HG02884 (cell line): ENCODE measurements around the gene SMIM13.

Experiments used
- ATAC-seq: cut with Tn5 transposase; IDR thresholded peaks from one replicate; pipeline ENCODE4 v1.9.1; 2021; ENCODE audit warnings: mild to moderate bottlenecking, moderate library complexity; ENCODE audit not compliant: unreplicated experiment

Gene SMIM13

DNA sequence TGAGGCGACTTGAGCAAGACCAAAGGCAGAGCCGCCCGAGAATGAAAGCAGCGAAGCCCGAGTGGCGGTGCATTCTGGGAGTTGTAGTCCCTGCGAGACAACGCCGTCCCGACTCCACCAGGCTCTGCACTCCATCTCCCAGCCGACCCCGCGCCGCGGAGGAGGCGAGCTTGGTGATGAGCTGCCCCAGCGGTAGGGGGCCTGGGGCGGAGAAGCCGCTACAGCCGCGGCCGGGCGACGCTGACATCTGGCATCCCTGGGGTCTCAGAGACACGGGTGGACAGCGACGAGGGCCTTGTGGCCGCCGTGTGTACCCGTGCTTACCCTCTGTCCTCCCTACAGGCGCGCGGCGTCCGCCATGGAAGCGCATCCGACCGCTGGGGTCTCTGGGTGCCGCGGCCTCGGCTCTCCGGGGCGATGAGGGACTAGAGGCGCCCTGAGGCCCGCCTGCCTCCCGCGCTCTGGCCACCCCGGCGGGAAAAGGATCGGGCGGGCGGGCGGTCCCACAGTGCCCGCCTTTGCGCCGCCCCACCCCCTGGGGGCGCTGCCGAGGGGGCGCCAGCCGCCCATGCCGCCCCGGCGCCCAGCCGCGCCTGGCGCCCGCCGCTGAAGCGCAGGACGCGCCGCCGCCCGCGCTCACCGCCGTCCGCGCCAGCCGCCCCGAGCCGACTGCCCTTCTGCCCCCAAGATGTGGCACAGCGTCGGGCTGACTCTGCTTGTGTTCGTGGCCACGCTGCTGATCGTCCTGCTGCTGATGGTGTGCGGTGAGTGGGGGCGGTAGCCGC is at the start of gene SMIM13:
TSS of gene SMIM13 (plus strand) at position 209 of the 785 bp plus-strand sequence. CDS start at position 689, 480 bp downstream.
- ATAC-seq = peak; percentile 83

- no peak for ATAC-seq
These were observed 49.5 kb upstream of the SMIM13 start, which contains the start of gene ELOVL2 for GRCh38 chr6:11043961-11044711. ELOVL2 (minus strand) TSS chr6:11044305; CDS start chr6:11044230, 75 bp downstream.

DNA sequence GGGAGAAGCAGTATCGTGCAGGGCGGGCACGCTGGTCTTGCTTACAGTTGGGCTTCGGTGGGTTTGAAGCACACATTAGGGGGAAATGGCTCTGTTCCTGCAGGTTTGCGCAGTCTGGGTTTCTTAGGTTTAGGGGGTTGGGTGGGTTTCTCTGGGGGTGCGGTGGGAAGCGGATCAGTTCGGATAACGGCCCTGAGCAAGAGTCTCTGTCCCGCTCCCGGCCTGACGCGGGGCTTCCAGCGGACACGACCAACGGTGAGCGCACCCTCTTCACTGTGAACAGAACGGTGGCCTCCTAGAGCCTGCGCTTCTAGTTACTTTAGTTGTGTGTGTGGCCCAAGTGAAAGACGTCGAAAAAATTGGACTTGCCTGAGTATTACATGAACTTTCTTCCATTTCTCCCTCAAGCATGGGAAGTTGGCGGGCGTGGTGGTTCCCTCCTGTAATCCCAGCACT is 48.9 kb upstream of the SMIM13 start:
- no peak for ATAC-seq

- no peak for ATAC-seq
These were observed 42.9 kb upstream of the SMIM13 start for GRCh38 chr6:11050731-11051130.

GRCh38 chr6:11053307-11053706 is 40.3 kb upstream of the SMIM13 start:
- no peak for ATAC-seq

GRCh38 chr6:11054722-11055121 is 38.9 kb upstream of the SMIM13 start:
- ATAC-seq = no peak

- no peak for ATAC-seq
These were observed 38.5 kb upstream of the SMIM13 start for GRCh38 chr6:11055127-11055627.

DNA sequence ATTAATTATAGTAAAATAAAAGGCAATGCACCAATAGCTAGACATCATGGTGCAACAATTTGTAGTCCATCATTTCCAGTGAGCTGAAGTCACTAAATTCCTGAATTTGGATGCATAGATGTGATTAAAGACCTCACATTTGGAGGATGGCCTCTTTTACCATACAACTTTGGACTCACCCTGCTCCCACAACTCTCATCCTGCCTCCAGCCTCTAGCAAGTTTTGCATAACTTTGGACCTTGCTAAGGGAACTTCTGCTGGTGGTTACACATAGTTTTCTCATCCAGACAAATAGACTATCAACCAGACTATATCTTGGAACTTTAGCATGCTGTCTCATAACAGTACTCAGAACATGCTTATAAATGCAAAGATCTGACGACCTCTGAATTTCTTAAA is 36.8 kb upstream of the SMIM13 start:
- ATAC-seq = no peak

- ATAC-seq = no peak
These were observed 35.2 kb upstream of the SMIM13 start for GRCh38 chr6:11058406-11058805.

GRCh38 chr6:11062083-11062482 is 31.6 kb upstream of the SMIM13 start:
- no peak for ATAC-seq

- no peak for ATAC-seq
These were observed 30.9 kb upstream of the SMIM13 start for GRCh38 chr6:11062715-11063114.

DNA sequence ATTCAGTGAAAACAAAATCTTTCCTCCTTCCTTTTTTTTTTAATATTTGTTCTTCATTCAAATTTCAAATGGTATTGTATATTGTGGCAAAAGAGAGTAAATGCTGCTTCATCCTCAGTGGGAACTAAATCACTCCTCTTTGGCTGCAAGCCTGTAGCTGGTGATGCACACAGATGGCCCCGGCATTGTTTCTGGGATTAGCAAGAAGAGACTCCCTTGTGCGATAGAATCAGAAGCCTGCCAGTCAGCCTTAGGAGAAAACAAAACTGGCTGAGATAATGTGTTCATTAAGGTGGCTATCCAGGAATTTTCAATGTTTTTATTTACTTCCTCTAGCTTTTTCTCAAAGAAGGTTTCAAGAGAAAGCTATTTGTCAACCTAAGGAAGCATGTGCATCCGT is 28.8 kb upstream of the SMIM13 start:
- no peak for ATAC-seq

DNA sequence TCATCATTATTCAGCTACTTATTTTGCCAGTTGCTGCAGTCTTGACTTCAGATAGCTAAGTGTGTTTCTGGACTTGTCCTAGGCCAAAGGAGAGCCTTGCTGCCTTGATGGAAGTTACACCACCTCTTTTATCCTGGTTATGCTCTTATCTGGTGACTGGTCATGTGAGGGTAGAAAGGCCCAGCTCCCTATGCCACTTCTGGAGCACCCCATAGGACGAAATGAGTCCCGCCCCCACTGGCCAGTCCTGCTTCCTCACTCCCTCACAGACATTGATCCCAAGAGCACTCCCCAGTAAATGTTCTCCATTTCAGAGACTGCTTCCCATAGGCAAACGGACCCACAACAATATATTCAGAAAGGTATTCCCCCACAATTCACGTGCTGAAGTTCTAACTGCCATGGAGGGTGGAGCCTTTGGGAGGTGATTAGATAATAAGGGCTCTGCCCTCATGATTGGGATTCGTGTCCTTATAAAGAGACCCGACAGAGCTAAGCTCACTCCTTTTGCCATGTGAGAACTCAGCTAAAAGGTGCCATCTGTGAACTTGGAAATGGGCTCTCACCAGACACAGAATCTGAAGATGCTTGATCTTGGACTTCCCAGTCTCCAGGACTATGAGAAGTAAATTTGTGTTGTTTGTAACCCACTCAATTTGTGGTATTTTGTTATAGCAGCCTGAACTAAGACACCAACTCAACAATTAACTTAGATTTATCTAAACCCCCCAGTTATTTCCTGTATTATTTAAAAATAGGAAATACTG is 28.0 kb upstream of the SMIM13 start:
- no peak for ATAC-seq

- ATAC-seq = no peak
These were observed 26.9 kb upstream of the SMIM13 start for GRCh38 chr6:11066505-11067347.

DNA sequence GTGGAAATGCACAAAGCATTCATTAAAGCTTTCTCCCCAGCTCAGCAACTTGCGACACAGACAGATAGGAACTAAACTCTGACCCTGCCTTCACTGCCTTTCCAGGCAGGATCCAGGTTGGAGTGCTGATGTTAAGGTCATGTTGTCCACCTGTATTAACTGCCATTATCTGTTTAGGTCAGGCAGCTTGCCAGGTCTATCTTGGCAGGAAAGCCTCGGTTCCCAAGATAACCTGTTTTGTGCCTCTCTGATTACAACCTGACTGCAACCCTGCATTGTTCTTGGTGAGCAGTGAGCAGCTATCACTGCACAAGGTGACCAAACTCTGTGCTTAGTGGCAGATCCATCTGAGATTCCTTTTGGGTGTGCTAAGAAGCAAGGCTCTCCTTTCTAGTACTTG is 26.3 kb upstream of the SMIM13 start:
- ATAC-seq = no peak

DNA sequence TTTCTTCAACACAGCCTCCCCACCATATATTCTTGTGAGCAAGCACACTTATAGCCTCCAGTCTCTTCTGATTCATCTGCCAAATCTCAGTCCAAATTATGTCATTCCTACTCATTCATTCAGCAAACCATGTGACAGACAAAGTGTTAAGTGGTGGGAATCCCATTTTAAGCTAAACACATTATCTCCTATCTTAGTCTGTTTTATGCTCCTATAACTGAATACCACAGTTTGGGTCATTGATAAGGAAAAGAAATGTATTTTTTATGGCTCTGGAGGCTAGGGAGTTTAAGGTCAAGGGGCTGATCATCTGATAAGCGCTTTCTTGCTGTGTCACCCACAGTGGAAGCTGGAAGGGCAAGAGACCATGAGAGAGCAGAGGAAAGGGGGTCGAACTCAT is 23.9 kb upstream of the SMIM13 start:
- no peak for ATAC-seq

DNA sequence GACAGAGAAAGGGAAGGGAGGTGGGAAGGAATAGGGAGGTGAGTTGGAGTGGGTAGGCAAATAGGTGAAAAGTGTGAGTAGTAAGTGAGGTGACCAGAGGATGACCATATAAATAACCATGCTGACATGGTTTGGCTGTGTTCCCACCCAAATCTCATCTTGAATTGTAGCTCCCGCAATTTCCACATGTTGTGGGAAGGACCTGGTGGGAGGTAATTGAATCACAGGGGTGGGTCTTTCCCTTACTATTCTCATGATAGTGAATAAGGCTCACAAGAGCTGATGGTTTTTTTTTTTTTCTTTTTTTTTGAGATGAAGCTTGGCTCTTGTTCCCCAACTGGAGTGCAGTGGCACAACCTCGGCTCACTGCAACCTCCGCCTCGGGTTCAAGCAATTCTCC is 21.5 kb upstream of the SMIM13 start:
- ATAC-seq = no peak

GRCh38 chr6:11076540-11076939 is 17.1 kb upstream of the SMIM13 start:
- no peak for ATAC-seq

GRCh38 chr6:11078266-11078665 is 15.4 kb upstream of the SMIM13 start:
- ATAC-seq = no peak

- ATAC-seq = no peak
These were observed 13.3 kb upstream of the SMIM13 start for GRCh38 chr6:11080296-11080695.
